GM10266 (cell line): ENCODE results near the gene DNMBP.

Experiments
- DNase-seq: peaks from one replicate; pipeline ENCODE4 v3.0.0; 2012; ENCODE audit errors: extremely low spot score
- CTCF ChIP-seq: IDR thresholded peaks from 2 replicates; pipeline ENCODE4 v1.5.1; 2012; ENCODE audit warnings: mild to moderate bottlenecking, low read depth; ENCODE audit not compliant: control insufficient read depth, insufficient read depth; ENCODE audit errors: missing control alignments

Gene DNMBP

DNA sequence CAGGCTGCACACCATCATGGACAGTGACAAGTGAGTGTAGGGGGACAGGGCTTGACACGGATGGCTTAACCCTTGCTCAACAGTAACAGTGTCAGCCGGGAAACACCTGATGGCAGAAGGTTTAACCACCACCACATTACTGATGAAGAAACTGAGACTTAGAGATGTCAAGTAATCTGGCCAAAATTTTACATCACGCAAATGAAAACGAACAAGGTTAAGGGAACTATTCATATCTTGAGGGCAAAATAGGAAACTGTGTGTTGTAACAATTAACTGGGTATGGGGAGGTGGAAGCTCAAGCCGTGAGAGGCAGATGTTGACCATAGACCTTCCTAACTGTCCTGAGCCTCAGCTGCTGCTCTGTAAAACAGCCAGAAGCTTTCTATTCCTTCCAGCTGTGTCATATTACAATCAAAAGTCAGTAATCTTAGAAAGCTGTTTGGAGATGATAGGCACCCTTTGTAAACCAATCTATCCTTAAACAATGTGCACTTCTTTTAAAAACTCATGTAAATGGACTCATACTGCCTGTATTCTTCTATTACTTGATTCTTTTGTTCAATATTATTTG is 158.9 kb downstream of the DNMBP start:
- no peak for TF ChIP-seq CTCF
- DNase-seq = no peak

DNA sequence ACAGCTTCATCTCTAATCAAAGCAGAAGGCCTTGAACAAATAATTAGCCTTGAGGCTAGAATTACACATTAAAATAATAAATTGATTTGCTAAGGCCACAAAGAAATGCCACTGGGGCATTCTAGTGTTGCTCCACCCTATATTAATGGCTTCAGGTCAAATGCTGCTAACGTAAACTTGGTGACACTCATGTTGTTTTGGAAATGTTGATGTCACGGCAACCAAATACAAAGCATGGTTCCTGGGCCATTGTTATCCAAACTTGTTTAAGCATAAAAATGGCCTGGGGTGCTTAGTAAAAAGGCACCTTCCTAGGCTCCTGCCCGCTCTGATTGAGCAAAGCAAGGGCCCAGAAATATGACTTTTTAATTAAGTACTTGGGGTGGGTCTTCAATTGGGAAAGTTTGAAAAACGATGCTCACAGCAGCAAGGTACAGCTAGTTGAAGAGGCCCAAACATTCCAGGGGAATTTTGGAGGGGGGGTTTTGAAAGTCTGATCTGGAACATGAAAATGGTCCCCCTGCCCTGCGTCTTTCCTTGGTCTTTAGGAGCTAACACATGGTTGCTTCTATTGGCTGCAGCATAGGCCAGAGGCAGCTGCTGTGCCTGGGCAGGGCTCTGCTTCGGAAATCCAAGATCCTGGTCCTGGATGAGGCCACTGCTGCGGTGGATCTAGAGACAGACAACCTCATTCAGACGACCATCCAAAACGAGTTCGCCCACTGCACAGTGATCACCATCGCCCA is 159.6 kb downstream of the DNMBP start:
- TF ChIP-seq CTCF = no peak
- no peak for DNase-seq

DNA sequence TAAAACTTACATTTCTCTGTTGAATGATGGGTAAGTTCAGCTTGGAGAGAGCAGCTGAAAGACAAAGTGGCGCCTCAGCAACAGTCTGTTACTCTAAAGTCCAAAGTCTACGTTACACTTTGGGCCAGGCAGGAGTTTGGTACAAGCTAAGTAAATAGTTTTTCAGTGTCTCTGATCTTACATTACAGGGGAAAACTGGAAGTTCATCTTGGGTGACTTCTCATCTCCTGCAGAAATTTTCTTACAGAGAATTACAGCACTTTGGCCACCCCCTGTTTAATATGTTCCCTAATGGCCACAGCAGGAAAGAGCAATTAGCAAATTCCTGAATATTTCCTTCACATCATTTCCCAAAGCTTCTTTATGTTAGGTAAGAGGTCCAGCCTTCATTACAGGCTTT is 160.2 kb downstream of the DNMBP start:
- DNase-seq = no peak
- TF ChIP-seq CTCF = no peak

DNA sequence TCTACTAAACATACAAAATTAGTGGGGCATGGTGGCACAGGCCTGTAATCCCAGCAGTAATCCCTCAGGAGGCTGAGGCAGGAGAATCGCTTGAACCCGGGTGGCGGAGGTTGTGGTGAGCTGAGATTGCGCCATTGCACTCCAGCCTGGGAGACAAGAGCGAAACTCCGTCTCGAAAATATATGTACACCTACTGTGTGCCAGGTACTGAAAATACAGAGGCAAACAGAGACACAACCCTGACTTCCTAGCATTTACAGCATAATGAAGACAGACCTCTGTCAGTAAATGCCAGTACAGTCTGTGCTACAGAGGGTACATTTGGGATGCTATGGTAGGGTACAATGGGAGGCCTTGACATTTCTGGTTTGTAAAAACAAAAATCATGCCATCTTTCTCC is 160.7 kb downstream of the DNMBP start:
- TF ChIP-seq CTCF = no peak
- no peak for DNase-seq

DNA sequence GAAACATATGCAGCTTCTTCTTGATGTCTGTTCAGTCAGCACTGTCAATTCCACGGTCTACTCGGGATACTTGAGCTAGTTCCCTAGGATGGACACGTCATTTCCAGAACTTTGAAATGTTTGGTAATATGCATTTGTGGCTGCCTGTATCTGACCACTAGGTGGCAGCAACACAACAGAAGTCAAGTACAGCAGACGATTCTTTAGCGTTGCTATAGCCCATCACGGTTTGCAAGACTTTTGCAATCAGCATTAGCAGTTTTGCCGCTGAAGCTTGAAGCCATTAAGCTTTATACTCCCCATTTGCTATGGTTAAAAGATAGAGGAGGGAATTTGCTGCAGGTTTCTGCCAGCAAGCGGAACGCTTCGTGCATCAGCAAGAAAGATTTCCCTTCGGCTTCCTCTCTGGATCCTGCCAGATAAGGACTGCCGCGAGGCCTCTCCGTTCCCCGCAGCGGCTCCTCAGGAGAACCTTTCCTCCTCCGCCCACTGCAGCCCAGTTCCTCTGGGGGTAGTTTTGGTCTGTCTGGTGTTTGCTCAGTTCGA is 163.8 kb downstream of the DNMBP start:
- TF ChIP-seq CTCF = peak; percentile 95
- DNase-seq = peak; percentile 71

GRCh38 chr10:99844433-99844955 is 165.3 kb downstream of the DNMBP start:
- TF ChIP-seq CTCF = no peak

DNA sequence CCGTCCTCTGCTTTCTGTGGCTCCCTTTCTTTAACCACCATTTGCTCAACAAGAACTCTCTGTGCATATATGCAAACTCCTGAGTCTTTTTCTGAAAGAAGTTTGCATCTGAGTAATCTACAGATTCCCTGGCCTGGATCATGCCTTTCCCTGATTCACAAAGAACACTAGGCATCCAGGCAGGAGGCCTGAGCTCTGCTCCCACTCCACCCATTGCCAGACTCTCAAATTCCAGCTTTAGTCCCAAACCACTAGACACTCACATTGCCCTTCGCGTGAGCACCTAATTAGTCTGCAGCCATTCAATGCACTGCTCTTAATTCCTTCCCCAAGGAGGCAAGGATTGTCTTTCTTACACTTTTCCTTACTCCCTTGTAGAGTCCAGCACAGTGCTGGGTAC is 166.4 kb downstream of the DNMBP start:
- no peak for TF ChIP-seq CTCF
- DNase-seq = no peak

More at GRCh38 chr10:99844433-99844955, 165.3 kb downstream of the DNMBP start:
- DNase-seq = no peak
